NCI-H1694 treated with DMSO at 0.1 percent for 48 hours (cell line): ENCODE measurements around the gene MINDY4.
"Not testable (repeated sequence)": the region's sequence is repeated elsewhere in the genome, so short reads cannot be mapped to it uniquely, and the experiment has no call there.

ENCODE experiments used
- DNase-seq: peaks from one replicate; lab custom pipeline; 2025; lab: John Stamatoyannopoulos, UW

MINDY4 gene

GRCh38 chr7:30804078-30804661 is 33.0 kb downstream of the MINDY4 start:
- DNase-seq, result no peak

DNA sequence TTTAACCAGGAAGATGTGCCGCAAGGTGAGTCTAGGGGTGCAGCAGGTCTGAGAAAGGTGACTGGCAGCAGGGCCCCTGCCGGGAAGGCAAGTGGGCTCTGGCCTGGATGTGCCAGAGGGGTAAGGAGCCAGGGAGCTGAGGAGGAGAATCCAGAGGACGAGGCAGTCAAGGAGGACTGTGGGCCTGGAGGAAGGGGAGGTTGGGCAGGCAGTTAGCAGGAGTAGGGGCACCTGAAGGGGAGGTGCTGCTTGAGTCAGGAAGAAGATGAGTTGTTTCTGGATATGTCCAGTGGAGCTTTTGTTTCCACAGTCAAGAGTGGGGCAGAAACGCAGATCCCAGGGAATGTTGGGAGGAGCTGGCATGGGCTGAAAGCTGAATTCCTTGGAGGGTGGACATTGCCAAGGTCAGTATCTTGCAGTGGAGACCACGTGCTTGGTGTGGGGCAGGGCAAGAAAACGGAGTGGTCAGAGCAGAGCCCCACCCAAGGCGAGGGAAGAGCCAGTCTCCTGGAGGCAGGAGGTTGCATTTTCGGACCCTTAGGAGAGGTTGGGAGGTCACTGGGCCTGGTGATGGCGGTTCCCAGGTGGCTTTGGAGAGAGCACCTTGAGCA is 34.0 kb downstream of the MINDY4 start:
- no peak for DNase-seq

DNA sequence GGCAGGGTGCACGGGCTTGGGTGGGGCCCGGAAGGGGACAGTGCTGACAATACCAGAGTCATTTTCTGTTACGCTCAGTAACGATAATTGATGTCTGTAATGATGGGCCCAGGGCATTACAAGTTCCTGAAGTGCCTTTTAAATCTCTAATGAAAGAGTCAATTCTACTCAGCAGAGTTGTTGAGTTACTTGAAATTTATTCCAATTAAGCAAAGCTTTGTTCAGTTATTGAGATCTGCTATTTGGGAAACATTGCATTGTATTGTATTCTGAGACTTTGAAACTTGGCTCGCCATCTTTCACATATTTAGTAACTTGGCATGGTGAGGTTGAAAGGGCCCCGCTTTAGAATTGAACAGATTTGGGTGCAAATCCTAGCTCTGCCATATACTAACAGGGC is 34.7 kb downstream of the MINDY4 start:
- DNase-seq, result no peak

DNA sequence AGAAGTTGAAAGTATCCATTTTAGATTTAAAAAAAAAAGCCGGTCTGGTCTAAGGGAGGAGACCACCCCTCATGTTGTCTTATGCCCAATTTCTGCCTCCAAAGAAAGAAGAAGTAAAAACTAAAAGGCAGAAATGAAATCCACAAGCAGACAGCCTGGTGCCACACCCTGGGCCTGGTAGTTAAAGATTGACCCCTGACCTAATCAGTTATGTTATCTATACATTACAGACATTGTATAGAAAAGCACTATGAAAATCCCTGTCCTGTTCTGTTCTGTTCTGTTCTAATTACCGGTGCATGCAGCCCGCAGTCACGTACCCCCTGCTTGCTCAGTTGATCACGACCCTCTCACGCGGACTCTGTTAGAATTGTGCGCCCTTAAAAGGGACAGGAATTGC is 36.3 kb downstream of the MINDY4 start:
- not testable (repeated sequence) for DNase-seq

- not testable (repeated sequence) for DNase-seq
Measured at GRCh38 chr7:30807941-30808340, 36.7 kb downstream of the MINDY4 start.

DNA sequence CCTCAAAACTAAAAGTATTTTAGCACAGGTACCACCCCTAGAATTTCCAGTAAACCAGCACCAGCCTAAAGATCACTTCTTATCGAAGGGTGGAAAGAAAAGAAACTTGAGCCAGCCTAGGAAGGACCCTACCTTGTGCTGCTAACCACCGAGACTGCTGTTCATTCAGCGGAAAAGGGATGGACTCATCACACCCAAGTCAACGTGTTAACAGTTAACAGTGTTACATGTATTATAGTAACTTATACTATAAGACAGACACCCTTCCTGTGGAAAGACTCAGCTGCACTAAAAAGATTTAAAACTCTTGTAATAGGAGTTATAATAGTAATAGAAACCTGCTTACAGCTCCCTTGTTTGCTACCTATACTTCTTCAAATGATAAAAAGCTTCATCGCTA is 39.8 kb downstream of the MINDY4 start:
- DNase-seq, result no peak

DNA sequence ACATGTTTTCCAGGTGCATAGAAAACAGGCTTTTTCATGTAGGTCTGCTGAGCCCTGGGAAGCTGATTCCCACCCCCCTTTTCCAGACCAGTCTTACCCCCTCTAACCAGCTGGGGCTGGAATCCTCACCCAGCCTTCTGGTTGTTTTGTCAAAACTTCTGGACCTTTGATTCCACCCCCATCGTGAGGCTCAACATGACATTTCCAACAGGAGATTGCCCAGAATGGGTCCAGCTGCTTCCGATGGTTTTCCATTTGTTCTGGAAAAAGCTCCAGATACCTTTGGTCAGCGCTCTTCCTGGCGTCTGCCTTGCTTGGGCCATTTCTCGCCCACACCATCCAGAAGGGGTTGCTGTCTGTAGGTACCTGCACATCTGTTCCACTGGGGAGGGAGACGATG is 41.5 kb downstream of the MINDY4 start:
- DNase-seq, result no peak

- DNase-seq, result no peak
Measured at GRCh38 chr7:30813466-30813865, 42.2 kb downstream of the MINDY4 start.

- no peak for DNase-seq
Measured at GRCh38 chr7:30814700-30815387, 43.6 kb downstream of the MINDY4 start.

DNA sequence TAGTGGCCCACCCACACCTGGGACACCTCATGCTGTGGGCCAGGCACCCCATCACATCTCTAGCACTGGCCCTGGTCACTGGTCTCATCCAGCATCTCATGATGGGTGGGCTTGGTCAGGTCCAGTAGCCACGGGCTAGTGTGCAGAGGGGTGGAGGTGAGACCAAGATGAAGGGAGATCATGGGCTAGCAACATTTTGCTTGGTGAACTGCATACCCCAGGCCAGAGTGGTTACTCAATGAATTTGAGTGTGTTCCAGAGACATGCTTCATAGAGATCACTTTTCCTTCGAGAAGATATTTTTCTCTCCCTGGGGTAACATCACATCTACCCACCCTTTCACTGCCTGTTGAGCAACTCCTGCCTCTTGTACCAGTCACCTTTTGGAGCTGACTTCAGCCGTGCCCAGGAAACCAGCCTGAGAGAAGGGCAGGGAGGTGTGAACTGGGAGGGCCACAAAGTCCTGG is 44.2 kb downstream of the MINDY4 start:
- no peak for DNase-seq

- no peak for DNase-seq
Measured at GRCh38 chr7:30815951-30816644, 44.9 kb downstream of the MINDY4 start.

DNA sequence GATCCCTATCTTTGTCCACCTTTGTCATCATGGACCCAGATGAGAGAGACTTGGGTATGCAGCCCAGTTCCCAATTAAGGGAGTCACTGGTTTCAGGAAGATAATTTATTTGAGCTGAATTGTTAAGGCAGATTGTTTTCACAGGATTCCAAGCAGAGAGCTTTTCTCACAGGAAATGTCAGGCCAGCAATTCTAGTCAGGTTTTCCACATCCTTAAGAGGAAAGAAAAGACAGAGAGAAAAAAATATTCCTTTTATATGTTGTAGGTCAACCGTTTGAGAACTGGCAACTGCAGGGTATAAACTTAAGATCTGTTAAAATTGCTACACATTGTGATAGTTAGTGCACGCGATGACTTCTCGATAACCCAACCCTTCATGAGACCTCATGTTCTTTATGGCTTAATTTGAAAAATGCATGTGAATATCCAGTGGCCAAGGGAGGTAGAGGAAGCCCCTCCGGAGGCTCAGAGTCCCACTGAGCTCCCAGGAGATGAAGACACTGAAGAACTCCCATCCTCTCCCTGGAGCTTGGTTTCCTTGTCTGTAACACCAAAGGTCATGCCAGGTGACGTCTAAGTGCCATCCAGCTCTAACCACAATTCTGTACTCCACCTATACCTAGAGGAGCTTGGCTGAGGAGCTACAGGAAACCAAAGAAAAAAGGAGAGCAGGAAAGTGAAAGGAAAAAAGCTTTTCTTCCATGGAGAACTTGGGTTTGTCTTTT is 45.6 kb downstream of the MINDY4 start:
- DNase-seq, result no peak

GRCh38 chr7:30817371-30817767 is 46.2 kb downstream of the MINDY4 start:
- DNase-seq, result no peak

DNA sequence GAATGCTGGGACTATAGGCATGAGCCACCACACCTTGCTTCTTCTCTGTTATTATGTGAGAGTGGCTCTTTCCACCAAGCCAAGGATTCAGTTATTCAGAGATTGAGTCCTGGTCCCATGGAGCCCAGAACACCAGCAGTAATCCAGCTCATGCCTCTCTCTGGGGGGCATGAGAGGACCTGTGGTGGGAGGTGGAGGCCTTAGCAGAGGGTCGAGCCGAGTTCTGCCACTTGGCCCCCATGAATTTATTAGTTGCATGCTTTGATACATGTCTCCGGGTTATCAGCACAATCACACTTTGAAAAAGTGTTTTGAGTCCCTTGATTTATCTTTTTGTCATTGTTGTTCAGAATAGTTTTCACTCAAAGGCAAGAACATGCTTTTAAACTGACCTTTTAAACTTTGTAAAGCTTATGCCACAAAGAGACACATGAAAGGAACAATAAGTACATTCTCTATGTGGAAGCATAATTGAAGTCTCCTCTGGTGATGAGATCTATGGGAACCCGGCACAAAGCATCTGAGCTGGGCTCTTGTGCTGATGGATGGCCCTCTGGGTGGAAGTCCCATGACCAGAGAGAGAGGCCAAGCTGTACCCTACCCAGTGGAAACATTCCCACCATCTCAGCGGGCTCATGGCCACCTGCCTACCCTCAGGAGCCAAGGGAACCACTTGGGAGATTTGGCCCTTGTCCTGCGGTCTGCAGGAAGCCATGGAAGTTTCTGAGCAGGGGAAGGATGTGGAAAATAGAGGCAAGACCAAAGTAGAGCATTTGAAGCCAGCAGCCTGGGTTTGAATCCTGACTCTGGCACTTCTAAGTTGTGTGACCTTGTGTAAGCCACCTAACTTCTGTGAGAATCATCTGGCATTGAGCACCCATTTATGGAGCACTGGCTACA is 53.9 kb downstream of the MINDY4 start:
- no peak for DNase-seq

DNA sequence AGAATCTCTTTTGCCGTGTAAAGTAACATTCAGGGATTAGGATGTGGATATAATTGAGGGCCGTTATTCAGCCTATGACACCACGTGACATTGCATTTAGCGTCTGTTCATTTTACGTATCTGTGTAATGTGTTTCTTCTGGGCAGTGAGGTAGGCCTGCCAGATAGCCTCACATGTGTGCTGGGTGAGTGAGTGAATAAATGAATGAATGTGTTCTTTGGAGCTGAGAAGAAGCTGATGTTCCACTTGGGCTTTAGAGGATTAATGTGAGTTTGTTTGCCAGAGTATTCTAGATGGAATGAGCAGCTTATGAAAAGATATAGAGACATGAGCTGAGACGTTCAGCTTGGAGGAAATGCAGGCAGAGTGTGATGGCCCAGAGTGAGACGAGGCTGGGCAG is 55.0 kb downstream of the MINDY4 start:
- DNase-seq, result no peak

GRCh38 chr7:30828591-30828990 is 57.4 kb downstream of the MINDY4 start:
- no peak for DNase-seq

GRCh38 chr7:30829471-30829870 is 58.3 kb downstream of the MINDY4 start:
- no peak for DNase-seq

- no peak for DNase-seq
Measured at GRCh38 chr7:30831227-30831626, 60.0 kb downstream of the MINDY4 start.

DNA sequence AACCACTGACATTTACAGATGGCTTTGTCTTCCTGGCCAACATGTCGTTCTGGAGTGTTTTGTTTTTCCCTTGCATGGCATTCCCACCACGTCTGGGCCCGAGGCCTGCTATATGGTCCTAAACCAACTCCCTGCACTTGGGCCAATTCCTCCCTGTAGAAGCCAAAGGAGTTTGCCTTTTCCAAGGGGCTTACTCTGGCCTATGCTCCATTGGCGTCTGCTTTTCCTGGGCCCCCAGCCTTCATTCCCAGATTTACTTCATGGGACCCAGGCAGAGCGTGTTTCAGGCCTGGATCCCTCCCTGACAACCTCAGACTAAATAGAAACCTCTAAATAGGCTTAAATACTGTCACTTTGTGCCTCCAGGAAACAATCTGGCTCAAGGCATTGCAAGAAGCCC is 60.7 kb downstream of the MINDY4 start:
- DNase-seq, result no peak

DNA sequence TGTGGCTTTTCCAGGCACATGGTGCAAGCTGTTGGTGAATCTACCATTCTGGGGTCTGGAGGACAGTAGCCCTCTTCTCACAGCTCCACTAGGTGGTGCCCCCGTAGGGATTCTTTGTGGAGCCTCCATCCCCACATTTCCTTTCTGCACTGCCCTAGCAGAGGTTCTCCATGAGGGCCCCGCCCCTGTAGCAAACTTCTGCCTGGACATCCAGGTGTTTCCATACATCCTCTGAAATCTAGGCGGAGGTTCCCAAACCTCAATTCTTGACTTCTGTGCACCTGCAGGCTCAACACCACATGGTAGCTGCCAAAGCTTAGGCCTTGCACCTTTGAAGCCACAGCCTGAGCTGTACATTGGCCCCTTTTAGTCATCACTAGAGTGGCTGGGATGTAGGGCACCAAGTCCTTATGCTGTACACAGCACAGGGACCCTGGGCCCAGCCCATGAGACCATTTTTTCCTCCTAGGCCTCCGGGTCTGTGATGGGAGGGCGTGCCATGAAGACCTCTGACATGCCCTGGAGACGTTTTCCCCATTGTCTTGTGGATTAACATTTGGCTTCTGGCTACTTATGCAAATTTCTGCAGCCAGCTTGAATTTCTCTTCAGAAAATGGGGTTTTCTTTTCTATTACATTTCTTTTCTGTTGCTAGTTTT is 62.9 kb downstream of the MINDY4 start:
- DNase-seq, result not testable (repeated sequence)
